HEK293T (cell line): ENCODE results near the gene CELF4.

Experiments
- ARNT ChIP-seq: fragments of 450-650 bp; IDR thresholded peaks from 2 replicates; pipeline ENCODE4 v1.6.1; 2017; ENCODE audit warnings: mild to moderate bottlenecking
- FOXA1 ChIP-seq: fragments of 450-650 bp; IDR thresholded peaks from 2 replicates; pipeline ENCODE4 v1.6.1; 2016; ENCODE audit warnings: mild to moderate bottlenecking
- FOXM1 ChIP-seq: fragments of 450-650 bp; IDR thresholded peaks from 2 replicates; pipeline ENCODE4 v1.6.1; 2017; ENCODE audit warnings: mild to moderate bottlenecking, borderline replicate concordance
- L3MBTL2 ChIP-seq: fragments of 450-650 bp; conservative IDR thresholded peaks from 2 replicates; pipeline ENCODE4 v1.6.1; 2016; ENCODE audit warnings: mild to moderate bottlenecking
- SP1 ChIP-seq: fragments of 450-650 bp; IDR thresholded peaks from 2 replicates; pipeline ENCODE4 v1.6.1; 2017
- SUZ12 ChIP-seq: fragments of 450-650 bp; IDR thresholded peaks from 2 replicates; pipeline ENCODE4 v1.6.1; 2016; ENCODE audit warnings: mild to moderate bottlenecking
- TARDBP ChIP-seq: fragments of 450-650 bp; IDR thresholded peaks from 2 replicates; pipeline ENCODE4 v1.6.1; 2016
- TF ChIP-seq, protein P1 (sequence below): fragments of 450-650 bp; IDR thresholded peaks from 2 replicates; pipeline ENCODE4 v1.6.1; 2016

DNA sequence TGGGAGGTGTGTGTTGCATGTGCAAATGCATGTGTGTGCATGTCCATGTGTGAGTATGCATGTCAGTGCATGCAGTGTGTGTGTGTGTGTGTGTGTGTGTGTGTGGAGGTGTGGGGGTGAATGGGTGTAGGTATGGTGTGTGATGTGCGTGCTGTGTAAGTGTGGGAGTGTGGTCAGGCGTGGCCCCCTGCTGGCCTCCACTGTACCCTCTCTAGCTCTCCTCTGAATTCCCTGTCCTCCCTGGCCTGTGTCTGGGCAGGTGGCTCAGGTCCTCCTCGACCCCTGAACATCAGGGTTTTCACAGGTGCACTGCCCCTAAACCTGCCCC, 230.2 kb downstream of the CELF4 start:
- no peak for TF ChIP-seq SP1
- no peak for TF ChIP-seq SUZ12
- no peak for TF ChIP-seq FOXA1
- TF ChIP-seq TARDBP, result no peak
- TF ChIP-seq ARNT, result no peak
- TF ChIP-seq, protein P1, sequence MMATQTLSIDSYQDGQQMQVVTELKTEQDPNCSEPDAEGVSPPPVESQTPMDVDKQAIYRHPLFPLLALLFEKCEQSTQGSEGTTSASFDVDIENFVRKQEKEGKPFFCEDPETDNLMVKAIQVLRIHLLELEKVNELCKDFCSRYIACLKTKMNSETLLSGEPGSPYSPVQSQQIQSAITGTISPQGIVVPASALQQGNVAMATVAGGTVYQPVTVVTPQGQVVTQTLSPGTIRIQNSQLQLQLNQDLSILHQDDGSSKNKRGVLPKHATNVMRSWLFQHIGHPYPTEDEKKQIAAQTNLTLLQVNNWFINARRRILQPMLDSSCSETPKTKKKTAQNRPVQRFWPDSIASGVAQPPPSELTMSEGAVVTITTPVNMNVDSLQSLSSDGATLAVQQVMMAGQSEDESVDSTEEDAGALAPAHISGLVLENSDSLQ, result no peak
- no peak for TF ChIP-seq L3MBTL2
- no peak for TF ChIP-seq FOXM1
